NCI-H187 treated with DMSO at 0.1 percent for 48 hours (cell line): Measurements from ENCODE around the gene SLC6A2.

Experiments
- DNase-seq: peaks from one replicate; lab custom pipeline; 2025; lab: John Stamatoyannopoulos, UW

SLC6A2 gene

GRCh38 chr16:55647798-55648197 is 8.0 kb upstream of the SLC6A2 start:
- DNase-seq: no peak

- no peak for DNase-seq
Measured at GRCh38 chr16:55651841-55652824, 3.7 kb upstream of the SLC6A2 start.

DNA sequence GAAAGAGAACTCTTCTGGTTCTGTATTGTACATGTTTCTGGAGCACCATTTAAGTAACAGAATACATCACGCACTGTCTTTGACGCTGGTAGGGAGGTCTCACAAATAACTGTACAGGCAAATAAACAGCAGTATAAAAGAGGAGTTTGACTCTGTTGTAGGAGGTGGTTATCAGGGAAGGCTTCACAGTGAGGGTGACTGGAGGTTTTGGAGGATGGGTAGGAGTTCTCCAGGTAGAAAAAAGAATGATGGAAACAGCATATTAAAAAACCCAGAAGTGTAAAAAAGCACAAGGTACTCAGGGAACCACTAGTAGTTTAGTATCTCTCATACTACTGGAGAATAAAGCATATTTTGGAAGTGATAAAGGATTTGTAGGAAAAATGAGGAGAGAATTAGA is 2.7 kb upstream of the SLC6A2 start:
- DNase-seq: no peak

GRCh38 chr16:55655381-55655896 is 349 bp upstream of the SLC6A2 start:
- DNase-seq: no peak

GRCh38 chr16:55656691-55657092 is 904 bp downstream of the SLC6A2 start:
- DNase-seq: no peak

DNA sequence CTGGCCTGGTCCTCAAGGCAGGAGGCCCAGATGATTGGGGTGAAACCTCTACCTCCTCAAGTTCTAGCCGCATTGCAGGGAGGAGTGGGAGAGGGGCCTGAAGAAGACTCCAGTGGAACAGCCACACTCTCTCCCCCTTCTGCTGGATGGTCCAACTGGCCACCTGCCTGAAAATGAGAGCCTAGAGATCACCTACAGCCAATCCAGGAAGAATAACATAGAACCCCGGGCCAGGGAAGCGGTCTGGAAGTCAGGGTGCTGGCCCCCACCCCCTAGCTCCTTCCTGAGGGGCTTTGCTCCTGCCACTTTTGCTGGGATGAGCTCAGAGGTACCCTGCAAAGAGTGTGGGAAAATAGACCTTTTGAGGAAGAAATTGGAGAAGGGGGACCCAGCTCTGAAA is 1.8 kb downstream of the SLC6A2 start:
- no peak for DNase-seq

DNA sequence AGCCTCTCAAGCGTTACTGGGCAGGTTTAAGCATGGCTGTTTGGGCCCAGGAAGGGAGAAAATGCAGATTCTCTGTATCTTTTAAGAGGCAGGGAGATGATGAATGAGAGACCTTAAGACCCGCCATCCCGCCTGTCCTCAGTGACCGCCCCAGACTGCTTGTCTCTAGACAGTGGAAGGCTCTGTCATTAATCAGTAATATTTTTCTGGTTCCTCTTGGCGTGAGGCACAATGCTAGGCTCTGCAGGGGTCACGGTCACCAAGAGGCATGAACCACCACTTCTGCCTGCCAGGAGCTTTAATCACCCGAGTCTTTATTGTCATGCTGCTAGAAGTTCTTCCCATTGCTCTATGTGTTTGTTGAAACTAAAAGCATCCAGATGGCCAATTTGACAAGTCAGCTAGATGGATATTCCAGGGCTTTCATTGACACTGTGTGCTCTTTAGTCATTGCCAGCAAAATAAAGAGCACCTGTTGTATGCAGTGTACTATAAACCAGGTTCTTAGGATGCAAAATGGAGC is 3.2 kb downstream of the SLC6A2 start:
- no peak for DNase-seq

- DNase-seq: no peak
Measured at GRCh38 chr16:55660026-55660425, 4.2 kb downstream of the SLC6A2 start.

GRCh38 chr16:55660828-55661227 is 5.0 kb downstream of the SLC6A2 start:
- no peak for DNase-seq

- no peak for DNase-seq
Measured at GRCh38 chr16:55661941-55662643, 6.3 kb downstream of the SLC6A2 start.

DNA sequence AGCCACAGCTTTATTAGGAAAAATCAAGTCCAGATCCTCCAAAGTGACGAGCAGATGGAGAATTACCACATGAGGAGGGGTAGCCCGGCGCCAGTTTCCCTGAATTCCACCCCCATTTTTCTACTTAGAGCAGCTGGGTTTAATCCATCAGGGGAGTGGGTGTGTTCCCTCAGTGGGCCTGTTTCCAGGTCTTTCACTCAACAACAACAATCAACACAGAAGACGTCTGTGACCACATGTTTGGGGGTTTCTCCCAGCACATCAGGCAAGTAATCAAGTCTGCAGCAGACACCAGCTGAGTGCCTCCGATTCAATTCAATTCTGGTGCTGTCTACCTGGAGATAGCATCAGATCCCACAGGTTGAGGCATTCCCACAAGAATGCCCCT is 6.8 kb downstream of the SLC6A2 start:
- no peak for DNase-seq

DNA sequence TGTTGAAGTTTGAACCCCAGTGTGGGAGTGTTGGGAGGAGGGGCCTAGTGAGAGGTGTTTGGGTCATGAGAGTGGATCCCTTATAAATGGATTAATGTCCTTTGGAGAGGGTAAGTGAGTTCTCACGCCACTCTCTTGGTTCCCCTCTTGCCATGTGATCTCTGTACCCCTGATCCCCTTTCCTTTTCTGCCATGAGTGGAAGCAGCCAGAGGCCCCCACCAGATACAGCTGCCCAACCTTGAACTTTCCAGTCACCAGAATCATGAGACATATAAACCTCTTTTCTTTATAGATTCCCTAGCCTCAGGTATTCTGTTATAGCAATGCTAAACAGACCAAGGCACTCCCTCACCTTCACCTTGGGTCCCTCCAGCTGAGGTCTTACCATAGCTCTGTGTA is 7.4 kb downstream of the SLC6A2 start:
- no peak for DNase-seq

GRCh38 chr16:55663765-55664677 is 8.2 kb downstream of the SLC6A2 start:
- no peak for DNase-seq

DNA sequence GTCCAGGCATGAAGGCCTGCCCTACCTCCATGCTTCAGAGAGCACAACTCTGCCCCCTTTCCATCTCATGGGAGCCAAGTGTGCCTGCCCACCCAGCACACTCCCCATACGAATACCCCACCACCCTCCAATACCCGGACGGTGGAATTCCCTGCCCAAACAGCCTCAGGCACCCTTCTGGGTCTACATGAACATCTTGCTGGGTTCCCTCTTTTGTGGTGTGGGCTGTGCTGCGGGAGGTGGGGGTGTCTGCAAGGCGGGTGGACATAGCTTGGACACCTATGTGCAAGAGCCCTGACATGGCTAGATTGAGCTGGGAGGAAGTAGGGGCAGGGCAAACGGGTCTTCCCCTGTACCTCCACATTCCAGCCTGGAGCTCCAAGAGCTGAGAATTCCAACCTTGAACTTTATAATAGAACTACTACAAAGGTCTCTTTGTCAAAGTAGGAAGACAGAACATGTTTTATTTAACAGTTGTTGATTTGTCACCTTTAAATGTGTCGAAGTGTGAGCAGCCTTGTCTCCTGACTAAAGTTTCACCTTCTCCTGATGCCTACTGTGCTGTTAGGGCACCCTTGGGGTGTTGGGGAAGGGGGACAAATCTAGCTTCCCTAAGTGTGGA is 9.1 kb downstream of the SLC6A2 start:
- no peak for DNase-seq

DNA sequence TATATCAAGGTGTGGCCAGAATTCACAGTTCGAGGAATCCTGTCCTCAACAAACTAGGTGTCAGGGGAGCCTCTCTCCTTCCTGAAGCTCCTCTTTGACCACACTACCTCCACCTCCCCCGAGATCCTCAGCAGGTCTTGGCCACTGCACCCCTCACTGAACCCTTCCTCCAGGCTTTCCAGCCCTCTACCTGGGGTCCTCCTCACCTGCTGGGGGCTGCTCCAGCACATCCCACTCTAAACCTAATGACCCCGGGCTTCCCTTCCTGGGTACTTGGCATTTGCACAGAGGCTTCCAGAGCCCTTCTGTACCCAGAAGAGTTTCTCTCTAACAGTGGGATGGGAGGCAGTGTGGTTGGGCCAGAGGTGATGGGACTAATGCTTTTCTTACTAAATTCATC is 9.7 kb downstream of the SLC6A2 start:
- DNase-seq: no peak

DNA sequence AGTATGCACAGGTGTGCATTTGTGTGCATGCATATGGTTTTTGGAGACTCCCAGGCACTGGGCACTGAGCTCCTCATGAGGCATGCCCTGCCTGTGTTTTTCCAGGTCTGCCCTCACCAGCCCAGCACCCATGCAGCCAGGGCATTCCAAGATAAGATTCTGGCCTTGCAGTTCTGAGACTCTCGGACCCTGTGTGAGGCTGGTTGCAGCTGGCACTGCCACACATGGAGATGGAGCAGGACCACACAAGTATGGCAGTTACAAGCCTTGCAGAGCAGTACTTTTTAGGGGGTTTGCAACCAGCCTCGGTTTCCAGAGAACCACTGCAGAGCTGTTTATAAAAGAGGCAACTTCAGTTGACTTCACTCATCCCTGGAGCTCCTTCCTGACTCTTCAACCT is 10.2 kb downstream of the SLC6A2 start:
- no peak for DNase-seq

DNA sequence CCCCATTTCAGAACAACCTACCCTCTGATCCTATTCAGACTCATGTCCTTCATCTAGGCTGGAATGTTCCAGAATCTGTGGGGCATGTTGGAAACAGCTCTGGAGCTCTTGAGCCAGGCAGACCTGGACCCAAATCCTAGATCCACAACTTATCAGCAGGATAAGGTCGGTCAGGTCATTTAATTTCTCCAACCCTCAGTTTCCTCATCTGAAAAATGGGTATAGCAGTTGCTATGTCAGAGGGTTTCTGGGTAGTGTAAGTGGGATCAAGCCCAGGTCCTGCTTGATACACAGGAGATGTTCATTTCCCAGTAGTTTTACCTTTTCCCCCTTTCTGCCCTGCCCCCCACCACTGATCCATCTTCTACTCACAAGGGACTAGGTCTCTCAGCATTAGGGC is 12.0 kb downstream of the SLC6A2 start:
- no peak for DNase-seq

DNA sequence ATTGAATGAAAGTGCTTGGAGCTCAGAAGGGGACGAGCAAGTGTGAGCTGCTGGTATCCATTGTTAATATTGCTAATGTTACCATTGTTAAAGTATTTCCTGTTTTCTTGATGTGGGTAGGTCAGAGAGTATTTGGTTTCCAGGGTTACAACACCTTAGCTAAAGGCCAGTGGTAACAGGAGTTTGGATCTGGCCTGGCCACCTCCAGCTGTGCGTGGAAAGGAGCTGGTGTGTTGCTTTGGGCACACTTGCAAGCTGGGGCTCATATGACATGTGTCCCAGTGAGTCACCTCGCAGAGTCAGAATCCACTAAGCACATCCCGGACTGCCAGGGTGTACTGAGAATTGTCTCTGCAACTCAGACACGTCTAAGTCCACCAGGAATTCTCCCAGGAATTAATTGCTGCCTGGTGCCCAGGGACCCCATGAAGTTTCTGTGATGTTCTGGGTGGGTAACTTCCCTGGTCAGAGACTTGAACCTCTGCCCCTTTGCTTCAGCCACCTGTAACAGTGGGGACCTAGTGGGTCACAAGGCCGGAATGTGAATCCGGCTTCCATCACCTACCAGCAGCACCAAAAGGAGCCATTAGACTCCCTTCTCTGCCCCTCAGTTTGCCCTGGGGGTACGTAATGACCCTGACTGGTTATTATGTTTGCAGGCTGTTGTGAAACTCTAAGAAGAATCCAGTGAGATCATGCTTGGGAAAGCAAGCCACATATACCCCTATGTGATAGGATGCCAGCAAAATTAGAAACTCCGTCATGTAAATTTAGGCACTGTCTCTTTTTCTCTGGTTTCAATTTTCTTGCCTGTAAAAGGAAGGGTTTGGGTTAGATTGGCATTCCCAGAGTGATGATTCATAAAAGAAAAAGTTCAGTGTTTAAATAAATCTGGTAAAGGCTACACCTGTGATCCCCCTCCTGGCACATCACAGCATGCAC is 12.8 kb downstream of the SLC6A2 start:
- no peak for DNase-seq

GRCh38 chr16:55671206-55671973 is 15.6 kb downstream of the SLC6A2 start:
- no peak for DNase-seq

GRCh38 chr16:55671974-55672280 is 16.1 kb downstream of the SLC6A2 start:
- DNase-seq: no peak
